Sigmoid colon (tissue), 7 donors: ENCODE results near the gene KCTD3. TPM values are rescaled to one million over a fixed set of nuclear protein-coding genes. Genes with fewer than 3 reads are reported as not detected.

Source experiments
- DNase-seq: peaks from one replicate; pipeline ENCODE4 v3.0.0-alpha.2; 2019
- H3K27ac ChIP-seq, 4 donors: fragments of 200-600 bp; sonication (generic); one replicate each; pipeline ENCODE4 v1.5.1; 2016 to 2019; ENCODE audit warnings: mild to moderate bottlenecking in 1 of 4
- H3K27me3 ChIP-seq, 3 donors: fragments of 200-600 bp; sonication (generic); one replicate each; pipeline ENCODE4 v1.5.1; 2019; ENCODE audit warnings: mild to moderate bottlenecking in 1 of 3
- H3K36me3 ChIP-seq, 4 donors: fragments of 200-600 bp; sonication (generic); one replicate each; pipeline ENCODE4 v1.5.1; 2016 to 2019
- H3K4me1 ChIP-seq, 4 donors: fragments of 200-600 bp; sonication (generic); one replicate each; pipeline ENCODE4 v1.5.1; 2017 to 2019
- H3K4me3 ChIP-seq, 4 donors: fragments of 200-600 bp; sonication (generic); one replicate each; pipeline ENCODE4 v1.5.1; 2017 to 2019; ENCODE audit warnings: mild to moderate bottlenecking in 2 of 4, moderate library complexity in 1 of 4
- H3K9me3 ChIP-seq, 4 donors: fragments of 200-600 bp in 3 of 4; sonication (generic) in 3 of 4; one replicate each; pipeline versions ENCODE4 v1.5.1 to v1.6.1; 2013 to 2019
- CTCF ChIP-seq, 4 experiments: fragments of 450-650 bp in 3 of 4; fragments of 200-600 bp in 1 of 4; IDR thresholded peaks; one replicate each; pipeline ENCODE4 v1.5.1; 2016 to 2019; ENCODE audit warnings: antibody characterized with exemption in 4 of 4, mild to moderate bottlenecking in 3 of 4, moderate library complexity in 2 of 4
- EP300 ChIP-seq, 4 donors: sonication (generic); formaldehyde crosslinking; IDR thresholded peaks; one replicate each; pipeline ENCODE4 v1.6.1; 2017; ENCODE audit warnings: antibody characterized with exemption in 4 of 4
- POLR2A ChIP-seq, 2 donors: fragments of 450-650 bp; IDR thresholded peaks; one replicate each; pipeline ENCODE4 v1.6.1; 2016; ENCODE audit warnings: antibody characterized with exemption in 2 of 2, mild to moderate bottlenecking in 2 of 2, moderate library complexity in 2 of 2
- POLR2AphosphoS5 ChIP-seq, 4 donors: sonication (generic); formaldehyde crosslinking; IDR thresholded peaks; one replicate each; pipeline ENCODE4 v1.6.1; 2017; ENCODE audit warnings: antibody characterized with exemption in 4 of 4
- WGBS, 2 donors: extraction: QIAGEN DNeasy Blood & Tissue Kit; methylation state at CpG; one replicate each; pipeline ENCODE4 v1.1.7; 2013; 5-methylcytosine and 5-hydroxymethylcytosine counted together
- intact Hi-C: fragments of 100-400 bp; cut with DNase I; formaldehyde crosslinking; loops from one replicate; pipeline ENCODE4 v1.15.1; 2023
- polyA plus RNA-seq, 3 donors: library from polyadenylated mRNA; stranded (reverse); fragments of 200-250 nt; gene quantifications; one replicate each; pipeline ENCODE4 v1.2.3, GENCODE V29; 2013
- total RNA-seq, 4 donors: library from RNA; depleted of rRNA; stranded (reverse); fragments of >200 nt; gene quantifications; one replicate each; pipeline ENCODE4 v1.1.0, GENCODE V29; 2016
- donor health status: healthy with polysubstance abuse.
- donor health status: Bipolar disorder and iron deficiency.
- donor health status: healthy.

KCTD3 gene
- total and polyA plus RNA-seq, 7 donors = 17.6 to 136 (median 93.0) TPM

- peaks cover 0 to 45% (median 2%) of the 10 kb centered on the region in 4 donors for H3K36me3 ChIP-seq
- no peak overlapping the region for H3K27ac ChIP-seq
- H3K4me1 ChIP-seq = peaks cover 0 to 59% (median 24%) of the 10 kb centered on the region in 4 donors
- WGBS, 2 donors = 64 to 84% methylated on average over 2 of the region's 2 CpGs
- no peaks in the 10 kb centered on the region for H3K27me3 ChIP-seq
- no peak overlapping the region for H3K4me3 ChIP-seq
- intact Hi-C loops = no loop called here
- no peak for DNase-seq
- no peaks in the 10 kb centered on the region for H3K9me3 ChIP-seq
- TF ChIP-seq POLR2AphosphoS5 (IDR thresholded peaks at IDR 0.05) (no peak), POLR2A (IDR thresholded peaks at IDR 0.05) (no peak), CTCF (IDR thresholded peaks at IDR 0.05) (no peak), EP300 (IDR thresholded peaks at IDR 0.05) (no peak)
These were observed 28.1 kb downstream of the KCTD3 start for GRCh38 chr1:215595231-215595630.

GRCh38 chr1:215597961-215598360 is 30.9 kb downstream of the KCTD3 start:
- peak overlapping the region in 1 of 4 donors; percentile 12 for H3K27ac ChIP-seq
- H3K4me1 ChIP-seq = peaks cover 0 to 81% (median 36%) of the 10 kb centered on the region in 4 donors
- intact Hi-C loops = no loop called here
- TF ChIP-seq EP300 (IDR thresholded peaks at IDR 0.05) = no peak
- TF ChIP-seq POLR2A (IDR thresholded peaks at IDR 0.05) = no peak
- no peak for TF ChIP-seq POLR2AphosphoS5 (IDR thresholded peaks at IDR 0.05)
- no peak for TF ChIP-seq CTCF (IDR thresholded peaks at IDR 0.05)
- H3K4me3 ChIP-seq = no peak overlapping the region
- H3K27me3 ChIP-seq = no peaks in the 10 kb centered on the region
- DNase-seq = no peak
- H3K9me3 ChIP-seq = no peaks in the 10 kb centered on the region
- H3K36me3 ChIP-seq = peaks cover 0 to 43% (median 2%) of the 10 kb centered on the region in 4 donors

- H3K9me3 ChIP-seq = no peaks in the 10 kb centered on the region
- WGBS, 2 donors = 62 to 68% methylated on average over 3 of the region's 3 CpGs
- no peaks in the 10 kb centered on the region for H3K27me3 ChIP-seq
- H3K36me3 ChIP-seq = peaks cover 0 to 49% (median 2%) of the 10 kb centered on the region in 4 donors
- peak overlapping the region in 3 of 4 donors; percentile 21 to 54 (median 37) for H3K27ac ChIP-seq
- H3K4me1 ChIP-seq = peaks cover 0 to 84% (median 33%) of the 10 kb centered on the region in 4 donors
- no peak for DNase-seq
- no peak overlapping the region for H3K4me3 ChIP-seq
- intact Hi-C loops = loop anchor here (5.0 kb wide), 1 partner anchor 32 kb away; the partner anchor contains the start of gene KCTD3
- TF ChIP-seq CTCF (IDR thresholded peaks at IDR 0.05) (no peak), EP300 (IDR thresholded peaks at IDR 0.05) (no peak), POLR2A (IDR thresholded peaks at IDR 0.05) (no peak), POLR2AphosphoS5 (IDR thresholded peaks at IDR 0.05) (no peak)
These were observed 32.4 kb downstream of the KCTD3 start for GRCh38 chr1:215599418-215600074.

GRCh38 chr1:215600258-215600792 is 33.2 kb downstream of the KCTD3 start:
- no peak for DNase-seq
- H3K27ac ChIP-seq = peak overlapping the region in 3 of 4 donors; percentile 21 to 54 (median 37)
- H3K36me3 ChIP-seq = peaks cover 0 to 52% (median 2%) of the 10 kb centered on the region in 4 donors
- intact Hi-C loops = loop anchor here (5.0 kb wide), 1 partner anchor 33 kb away; the partner anchor contains the start of gene KCTD3
- H3K4me1 ChIP-seq = peaks cover 0 to 85% (median 30%) of the 10 kb centered on the region in 4 donors
- no peak overlapping the region for H3K4me3 ChIP-seq
- H3K9me3 ChIP-seq = no peaks in the 10 kb centered on the region
- TF ChIP-seq CTCF (IDR thresholded peaks at IDR 0.05) (no peak), POLR2AphosphoS5 (IDR thresholded peaks at IDR 0.05) (no peak), POLR2A (IDR thresholded peaks at IDR 0.05) (no peak)
- no peaks in the 10 kb centered on the region for H3K27me3 ChIP-seq
